VCaP (cell line): ENCODE data around the gene NHSL2.
"Not testable (repeated sequence)": the region's sequence is repeated elsewhere in the genome, so short reads cannot be mapped to it uniquely, and the experiment has no call there.

Experiments
- H3K27ac ChIP-seq: fragments of 450-650 bp; 2 replicates; pipeline ENCODE4 v1.5.1; 2017
- CTCF ChIP-seq: fragments of 450-650 bp; conservative IDR thresholded peaks from 2 replicates; pipeline ENCODE4 v1.5.1; 2017; ENCODE audit warnings: mild to moderate bottlenecking, moderate library complexity

The NHSL2 gene

GRCh38 chrX:71910643-71910985 lies at the start of gene NHSL2:
Gene NHSL2 (plus strand): TSS chrX:71910845.
- TF ChIP-seq CTCF: no peak
- no peak within 1 kb of the TSS for H3K27ac ChIP-seq

GRCh38 chrX:71867680-71868079 lies 43.0 kb upstream of the NHSL2 start:
- no peak overlapping the region for H3K27ac ChIP-seq
- TF ChIP-seq CTCF: no peak

GRCh38 chrX:71869566-71869965 lies 41.1 kb upstream of the NHSL2 start:
- not testable (repeated sequence) for H3K27ac ChIP-seq

- no peak overlapping the region for H3K27ac ChIP-seq
- peak; percentile 57 for TF ChIP-seq CTCF
Measured at GRCh38 chrX:71870208-71871098, 40.2 kb upstream of the NHSL2 start.

- H3K27ac ChIP-seq: no peak overlapping the region
- no peak for TF ChIP-seq CTCF
Measured at GRCh38 chrX:71871367-71871766, 39.3 kb upstream of the NHSL2 start.

GRCh38 chrX:71872542-71873458 lies 37.8 kb upstream of the NHSL2 start:
- H3K27ac ChIP-seq: no peak overlapping the region
- TF ChIP-seq CTCF: no peak

GRCh38 chrX:71873459-71873833 lies 37.2 kb upstream of the NHSL2 start:
- TF ChIP-seq CTCF: no peak
- no peak overlapping the region for H3K27ac ChIP-seq

- not testable (repeated sequence) for H3K27ac ChIP-seq
Measured at GRCh38 chrX:71876841-71877240, 33.8 kb upstream of the NHSL2 start.
